Measurements from ENCODE around the gene PTPRA. TPM values are rescaled to one million over a fixed set of nuclear protein-coding genes. Genes with fewer than 3 reads are reported as not detected.

The PTPRA gene
- total RNA-seq, 1 donor = 44.2 TPM

DNA sequence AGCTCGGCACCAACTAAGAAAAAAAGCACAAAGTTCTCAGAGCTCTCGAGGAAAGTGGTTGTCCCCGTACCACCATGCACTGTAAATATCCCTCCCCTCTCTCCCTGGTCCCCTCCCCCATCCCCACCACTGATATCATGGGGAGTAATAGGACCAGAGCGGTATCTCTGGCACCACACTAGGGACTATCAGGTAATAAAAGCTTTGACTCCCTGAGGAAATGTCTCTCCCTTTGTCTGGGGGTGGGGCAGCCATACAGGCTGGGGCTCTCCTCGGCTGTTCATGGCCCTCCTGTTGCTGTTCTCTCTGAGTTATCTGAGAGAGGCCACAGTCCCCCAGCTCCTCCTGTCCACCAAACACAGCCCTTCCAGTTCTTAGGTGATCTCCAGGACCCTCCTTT, 165.2 kb downstream of the PTPRA start:
- Histone ChIP-seq H3K36me3 (ENCODE audit: insufficient read depth, low read length) (peaks cover 23% of the 10 kb centered on the region), H3K4me3 (ENCODE audit: insufficient read depth, low read length) (no peak overlapping the region), H2AFZ (ENCODE audit: low read length) (no peak overlapping the region), H3K79me2 (ENCODE audit: insufficient read depth, low read length) (no peaks in the 10 kb centered on the region), H3K27me3 (ENCODE audit: insufficient read depth, low read length) (no peaks in the 10 kb centered on the region), H3K9me3 (ENCODE audit: low read depth, low read length) (no peaks in the 10 kb centered on the region), H3K4me2 (ENCODE audit: insufficient read depth, low read length) (no peak overlapping the region), H3K27ac (ENCODE audit: low read depth, low read length) (no peak overlapping the region), H3K4me1 (ENCODE audit: insufficient read depth, low read length) (peaks cover 10% of the 10 kb centered on the region), H4K20me1 (ENCODE audit: insufficient read depth, low read length) (no peaks in the 10 kb centered on the region)
- no peak for DNase-seq (ENCODE audit: insufficient read length, low spot score, missing footprints)
- TF ChIP-seq, protein P1, sequence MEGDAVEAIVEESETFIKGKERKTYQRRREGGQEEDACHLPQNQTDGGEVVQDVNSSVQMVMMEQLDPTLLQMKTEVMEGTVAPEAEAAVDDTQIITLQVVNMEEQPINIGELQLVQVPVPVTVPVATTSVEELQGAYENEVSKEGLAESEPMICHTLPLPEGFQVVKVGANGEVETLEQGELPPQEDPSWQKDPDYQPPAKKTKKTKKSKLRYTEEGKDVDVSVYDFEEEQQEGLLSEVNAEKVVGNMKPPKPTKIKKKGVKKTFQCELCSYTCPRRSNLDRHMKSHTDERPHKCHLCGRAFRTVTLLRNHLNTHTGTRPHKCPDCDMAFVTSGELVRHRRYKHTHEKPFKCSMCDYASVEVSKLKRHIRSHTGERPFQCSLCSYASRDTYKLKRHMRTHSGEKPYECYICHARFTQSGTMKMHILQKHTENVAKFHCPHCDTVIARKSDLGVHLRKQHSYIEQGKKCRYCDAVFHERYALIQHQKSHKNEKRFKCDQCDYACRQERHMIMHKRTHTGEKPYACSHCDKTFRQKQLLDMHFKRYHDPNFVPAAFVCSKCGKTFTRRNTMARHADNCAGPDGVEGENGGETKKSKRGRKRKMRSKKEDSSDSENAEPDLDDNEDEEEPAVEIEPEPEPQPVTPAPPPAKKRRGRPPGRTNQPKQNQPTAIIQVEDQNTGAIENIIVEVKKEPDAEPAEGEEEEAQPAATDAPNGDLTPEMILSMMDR (IDR thresholded peaks at IDR 0.05; ENCODE audit: extremely low read depth, low read depth, low read length) = no peak

DNA sequence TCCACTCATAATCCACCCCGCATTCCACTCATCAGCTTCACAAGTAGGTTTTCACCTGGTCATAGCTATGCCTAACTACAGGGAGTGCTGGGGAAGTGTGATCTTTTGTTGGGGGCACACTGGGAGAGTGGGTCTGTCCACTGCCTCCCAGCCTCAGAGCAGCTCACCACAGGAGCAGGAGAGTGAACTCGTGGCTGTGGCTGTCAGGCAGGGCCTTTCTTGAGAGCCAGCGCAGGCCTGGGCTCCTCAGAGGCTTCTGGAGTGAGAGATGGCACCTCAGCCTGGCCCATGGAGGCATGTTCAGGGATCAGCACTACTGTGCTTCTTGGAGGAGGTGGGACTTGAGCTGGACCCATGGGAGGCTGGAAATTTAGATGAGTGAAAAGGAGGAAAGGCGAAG, 166.1 kb downstream of the PTPRA start:
- H3K4me3 ChIP-seq (ENCODE audit: insufficient read depth, low read length) = no peak overlapping the region
- H3K36me3 ChIP-seq (ENCODE audit: insufficient read depth, low read length) = peaks cover 20% of the 10 kb centered on the region
- no peaks in the 10 kb centered on the region for H4K20me1 ChIP-seq (ENCODE audit: insufficient read depth, low read length)
- no peak overlapping the region for H3K27ac ChIP-seq (ENCODE audit: low read depth, low read length)
- DNase-seq (ENCODE audit: insufficient read length, low spot score, missing footprints) = no peak
- no peaks in the 10 kb centered on the region for H3K9me3 ChIP-seq (ENCODE audit: low read depth, low read length)
- TF ChIP-seq, protein P1 (IDR thresholded peaks at IDR 0.05; ENCODE audit: extremely low read depth, low read depth, low read length) = no peak
- no peaks in the 10 kb centered on the region for H3K27me3 ChIP-seq (ENCODE audit: insufficient read depth, low read length)
- H3K4me1 ChIP-seq (ENCODE audit: insufficient read depth, low read length) = peaks cover 10% of the 10 kb centered on the region
- H2AFZ ChIP-seq (ENCODE audit: low read length) = no peak overlapping the region
- no peak overlapping the region for H3K4me2 ChIP-seq (ENCODE audit: insufficient read depth, low read length)
- H3K79me2 ChIP-seq (ENCODE audit: insufficient read depth, low read length) = no peaks in the 10 kb centered on the region

DNA sequence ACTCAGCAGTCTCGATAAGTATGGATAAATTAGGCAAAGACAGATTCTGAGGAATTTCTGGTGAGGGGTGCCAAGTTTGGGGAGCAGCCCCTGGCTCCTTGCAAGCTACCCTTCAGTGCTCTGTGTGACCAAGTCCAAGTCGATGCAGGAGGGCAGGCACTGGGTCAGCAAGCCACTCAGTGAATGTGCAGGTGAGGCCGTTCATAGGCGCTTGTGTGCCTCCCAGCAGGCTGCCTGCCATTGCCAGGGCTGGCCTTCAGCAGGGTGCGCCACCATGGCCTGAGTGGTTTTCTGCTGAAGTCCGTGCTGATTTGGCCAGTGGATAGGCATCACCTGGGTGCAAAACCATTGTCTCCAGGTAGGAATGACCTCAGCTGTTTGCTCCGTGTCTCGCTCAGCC, 166.8 kb downstream of the PTPRA start:
- peaks cover 10% of the 10 kb centered on the region for H3K4me1 ChIP-seq (ENCODE audit: insufficient read depth, low read length)
- no peaks in the 10 kb centered on the region for H3K79me2 ChIP-seq (ENCODE audit: insufficient read depth, low read length)
- no peaks in the 10 kb centered on the region for H3K27me3 ChIP-seq (ENCODE audit: insufficient read depth, low read length)
- TF ChIP-seq, protein P1 (IDR thresholded peaks at IDR 0.05; ENCODE audit: extremely low read depth, low read depth, low read length) = no peak
- H4K20me1 ChIP-seq (ENCODE audit: insufficient read depth, low read length) = no peaks in the 10 kb centered on the region
- peaks cover 20% of the 10 kb centered on the region for H3K36me3 ChIP-seq (ENCODE audit: insufficient read depth, low read length)
- no peak for DNase-seq (ENCODE audit: insufficient read length, low spot score, missing footprints)
- H3K27ac ChIP-seq (ENCODE audit: low read depth, low read length) = no peak overlapping the region
- H2AFZ ChIP-seq (ENCODE audit: low read length) = no peak overlapping the region
- no peaks in the 10 kb centered on the region for H3K9me3 ChIP-seq (ENCODE audit: low read depth, low read length)
- H3K4me2 ChIP-seq (ENCODE audit: insufficient read depth, low read length) = no peak overlapping the region
- no peak overlapping the region for H3K4me3 ChIP-seq (ENCODE audit: insufficient read depth, low read length)

DNA sequence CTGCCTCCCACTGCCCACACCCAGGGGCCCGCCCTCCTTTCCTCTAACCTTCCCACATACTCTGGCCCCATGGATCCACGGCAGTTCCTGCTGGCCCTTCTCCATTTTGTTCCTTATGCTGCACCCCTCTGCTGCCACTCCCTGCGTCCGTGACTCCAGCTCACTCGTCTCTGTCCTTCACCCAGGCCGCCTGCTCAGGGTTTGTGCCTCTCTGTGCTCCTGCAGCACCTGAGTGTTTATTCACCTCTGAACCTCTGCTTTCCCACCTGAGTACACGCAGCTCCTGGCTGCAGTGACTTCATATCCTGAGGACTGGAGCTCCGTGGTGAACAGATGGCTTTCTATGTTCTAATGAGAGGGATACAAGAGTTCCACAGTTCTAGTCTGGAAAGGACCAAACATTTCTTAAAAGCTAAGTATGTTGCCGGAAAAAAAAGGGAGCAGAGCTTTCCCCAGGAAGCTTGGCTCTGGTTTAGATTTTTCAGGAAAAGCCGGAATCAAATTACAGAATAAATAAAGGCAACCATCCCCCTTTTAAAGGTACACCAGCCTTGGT, 168.7 kb downstream of the PTPRA start:
- Histone ChIP-seq H3K36me3 (ENCODE audit: insufficient read depth, low read length) (peaks cover 12% of the 10 kb centered on the region), H3K4me2 (ENCODE audit: insufficient read depth, low read length) (peak overlapping the region; percentile 55), H3K9me3 (ENCODE audit: low read depth, low read length) (no peaks in the 10 kb centered on the region), H4K20me1 (ENCODE audit: insufficient read depth, low read length) (no peaks in the 10 kb centered on the region), H3K27ac (ENCODE audit: low read depth, low read length) (no peak overlapping the region), H3K4me3 (ENCODE audit: insufficient read depth, low read length) (peak overlapping the region; percentile 26), H2AFZ (ENCODE audit: low read length) (no peak overlapping the region), H3K27me3 (ENCODE audit: insufficient read depth, low read length) (no peaks in the 10 kb centered on the region), H3K79me2 (ENCODE audit: insufficient read depth, low read length) (peaks cover 6% of the 10 kb centered on the region), H3K4me1 (ENCODE audit: insufficient read depth, low read length) (peaks cover 14% of the 10 kb centered on the region)
- TF ChIP-seq, protein P1 (IDR thresholded peaks at IDR 0.05; ENCODE audit: extremely low read depth, low read depth, low read length) = no peak
- DNase-seq (ENCODE audit: insufficient read length, low spot score, missing footprints) = no peak
